Mesenchymal stem cell (in vitro differentiated cells and primary cell): ENCODE measurements around the gene AUP1.

ENCODE experiments used
- DNase-seq: peaks from one replicate; pipeline ENCODE4 v3.0.0-alpha.2; 2013
- H2AFZ ChIP-seq: one replicate; pipeline ENCODE4 v1.6.1; 2013; ENCODE audit warnings: low read depth, mild to moderate bottlenecking, control low read depth, inconsistent platforms, low read length, moderate library complexity
- H2AK5ac ChIP-seq: 2 replicates; pipeline ENCODE4 v1.6.1; 2013; ENCODE audit warnings: low read length, moderate library complexity, mild to moderate bottlenecking, inconsistent platforms; ENCODE audit not compliant: severe bottlenecking
- H2BK120ac ChIP-seq: one replicate; pipeline ENCODE4 v1.6.1; 2013; ENCODE audit warnings: low read depth, mild to moderate bottlenecking, inconsistent platforms, low read length, moderate library complexity
- H2BK12ac ChIP-seq, 2 experiments: one replicate each; pipeline ENCODE4 v1.6.1; 2013; ENCODE audit warnings: inconsistent platforms in 2 of 2, low read length in 2 of 2, mild to moderate bottlenecking in 2 of 2, moderate library complexity in 2 of 2, control low read depth in 1 of 2
- H2BK15ac ChIP-seq: one replicate; pipeline ENCODE4 v1.6.1; 2013; ENCODE audit warnings: mild to moderate bottlenecking, low read depth, inconsistent platforms; ENCODE audit not compliant: poor library complexity, severe bottlenecking
- H2BK5ac ChIP-seq: 2 replicates; pipeline ENCODE4 v1.6.1; 2013; ENCODE audit warnings: low read depth, mild to moderate bottlenecking, low read length, control low read depth, inconsistent platforms; ENCODE audit not compliant: poor library complexity, severe bottlenecking
- H3K14ac ChIP-seq, 2 experiments: one replicate each; pipeline ENCODE4 v1.6.1; 2013; ENCODE audit warnings: inconsistent platforms in 2 of 2, low read length in 2 of 2, control low read depth in 1 of 2, mild to moderate bottlenecking in 1 of 2, moderate library complexity in 1 of 2
- H3K18ac ChIP-seq, 2 experiments: one replicate each; pipeline ENCODE4 v1.6.1; 2013; ENCODE audit warnings: inconsistent platforms in 2 of 2, low read length in 2 of 2, control low read depth in 1 of 2, low read depth in 1 of 2, mild to moderate bottlenecking in 1 of 2
- H3K23ac ChIP-seq, 2 experiments: one replicate each; pipeline ENCODE4 v1.6.1; 2013; ENCODE audit warnings: inconsistent platforms in 2 of 2, low read length in 2 of 2, mild to moderate bottlenecking in 2 of 2, moderate library complexity in 2 of 2, control low read depth in 1 of 2
- H3K27ac ChIP-seq: 2 replicates; pipeline ENCODE4 v1.5.1; 2013; ENCODE audit warnings: mild to moderate bottlenecking, moderate library complexity, low read length, control low read depth, inconsistent platforms; ENCODE audit not compliant: poor library complexity, severe bottlenecking
- H3K27me3 ChIP-seq, 2 experiments: 2 replicates each; pipeline versions ENCODE4 v1.6.1 to v1.7.0; 2013; ENCODE audit warnings: low read length in 2 of 2, mild to moderate bottlenecking in 2 of 2, moderate library complexity in 2 of 2, control low read depth in 1 of 2, inconsistent platforms in 1 of 2; ENCODE audit not compliant: control insufficient read depth in 1 of 2, insufficient read depth in 1 of 2
- H3K36me3 ChIP-seq, 2 experiments: 2 replicates each; pipeline versions ENCODE4 v1.6.1 to v1.7.0; 2013; ENCODE audit warnings: low read length in 2 of 2, control low read depth in 1 of 2, inconsistent platforms in 1 of 2, low read depth in 1 of 2, mild to moderate bottlenecking in 1 of 2; ENCODE audit not compliant: insufficient read depth in 2 of 2, control insufficient read depth in 1 of 2
- H3K4ac ChIP-seq, 2 experiments: one replicate each; pipeline ENCODE4 v1.6.1; 2013; ENCODE audit warnings: inconsistent platforms in 2 of 2, low read length in 2 of 2, mild to moderate bottlenecking in 2 of 2, moderate library complexity in 2 of 2, control low read depth in 1 of 2, low read depth in 1 of 2
- H3K4me1 ChIP-seq: 2 replicates; pipeline ENCODE4 v1.6.1; 2013; ENCODE audit warnings: low read depth, low read length, control low read depth; ENCODE audit not compliant: control insufficient read depth, insufficient read depth
- H3K4me2 ChIP-seq: 2 replicates; pipeline ENCODE4 v1.6.1; 2013; ENCODE audit warnings: low read length, mild to moderate bottlenecking, inconsistent platforms; ENCODE audit not compliant: poor library complexity, severe bottlenecking
- H3K4me3 ChIP-seq, 2 experiments: 2 replicates each; pipeline versions ENCODE4 v1.5.1 to v1.7.0; 2013; ENCODE audit warnings: low read length in 2 of 2, mild to moderate bottlenecking in 2 of 2, control low read depth in 1 of 2, low read depth in 1 of 2; ENCODE audit not compliant: insufficient read depth in 1 of 2
- H3K79me1 ChIP-seq: replicated peaks from 2 replicates; pipeline ENCODE4 v1.6.1; 2013; ENCODE audit warnings: mild to moderate bottlenecking, control low read depth, low read length, inconsistent platforms; ENCODE audit not compliant: poor library complexity, severe bottlenecking
- H3K9ac ChIP-seq: 2 replicates; pipeline ENCODE4 v1.7.0; 2013; ENCODE audit warnings: mild to moderate bottlenecking, low read length, moderate library complexity
- H3K9me3 ChIP-seq: 2 replicates; pipeline ENCODE4 v1.7.0; 2013; ENCODE audit warnings: mild to moderate bottlenecking, low read length; ENCODE audit not compliant: control insufficient read depth
- H4K8ac ChIP-seq: one replicate; pipeline ENCODE4 v1.6.1; 2013; ENCODE audit warnings: inconsistent platforms, mild to moderate bottlenecking, low read length, moderate library complexity
- H4K91ac ChIP-seq: one replicate; pipeline ENCODE4 v1.6.1; 2013; ENCODE audit warnings: mild to moderate bottlenecking, low read length, inconsistent platforms
- WGBS: methylation state at CpG from one replicate; pipeline ENCODE4 v1.1.7; 2013; ENCODE audit warnings: mixed read lengths; 5-methylcytosine and 5-hydroxymethylcytosine counted together

Gene AUP1

DNA sequence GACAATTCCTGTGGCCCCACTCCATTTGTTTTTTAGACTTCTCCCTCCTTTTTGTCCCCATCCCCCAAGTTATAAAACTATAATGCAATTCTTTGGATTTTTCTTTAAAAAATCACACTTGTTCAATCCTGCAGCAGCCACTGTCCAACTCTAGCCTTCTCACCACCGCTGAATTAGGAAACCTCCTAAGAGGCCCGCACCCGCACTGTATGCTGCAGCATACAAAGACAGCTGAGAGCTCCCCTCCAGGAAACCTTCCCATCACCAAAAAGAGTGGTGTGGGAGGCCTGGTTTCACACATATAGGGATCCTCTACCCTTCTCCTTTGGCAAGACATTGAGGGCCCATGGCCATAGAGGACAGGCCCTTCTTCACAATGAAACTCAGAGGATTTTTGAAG, 24.9 kb downstream of the AUP1 start:
- H2AFZ ChIP-seq: no peak overlapping the region
- peak overlapping the region in 1 of 2 experiments; percentile 90 for H3K4me3 ChIP-seq
- no peak overlapping the region for H3K4me2 ChIP-seq
- peaks cover 50% of the 10 kb centered on the region for H3K4me1 ChIP-seq
- H4K91ac ChIP-seq: no peak overlapping the region
- peaks cover 15 to 19% of the 10 kb centered on the region in 2 experiments for H3K36me3 ChIP-seq
- H2BK120ac ChIP-seq: no peak overlapping the region
- H3K27ac ChIP-seq: no peak overlapping the region
- no peak overlapping the region for H2BK5ac ChIP-seq
- H4K8ac ChIP-seq: no peak overlapping the region
- 96% methylated on average over 3 of the region's 3 CpGs for WGBS
- peaks cover 0 to 29% of the 10 kb centered on the region in 2 experiments for H3K27me3 ChIP-seq
- DNase-seq: no peak
- peaks cover 16% of the 10 kb centered on the region for H3K79me1 ChIP-seq
- H3K9ac ChIP-seq: peak overlapping the region; percentile 96
- H2AK5ac ChIP-seq: no peak overlapping the region
- no peak overlapping the region for H3K18ac ChIP-seq
- no peak overlapping the region for H3K14ac ChIP-seq
- peak overlapping the region in 1 of 2 experiments; percentile 17 for H3K4ac ChIP-seq
- no peaks in the 10 kb centered on the region for H3K9me3 ChIP-seq
- no peak overlapping the region for H2BK15ac ChIP-seq
- H2BK12ac ChIP-seq: no peak overlapping the region
- no peak overlapping the region for H3K23ac ChIP-seq

DNA sequence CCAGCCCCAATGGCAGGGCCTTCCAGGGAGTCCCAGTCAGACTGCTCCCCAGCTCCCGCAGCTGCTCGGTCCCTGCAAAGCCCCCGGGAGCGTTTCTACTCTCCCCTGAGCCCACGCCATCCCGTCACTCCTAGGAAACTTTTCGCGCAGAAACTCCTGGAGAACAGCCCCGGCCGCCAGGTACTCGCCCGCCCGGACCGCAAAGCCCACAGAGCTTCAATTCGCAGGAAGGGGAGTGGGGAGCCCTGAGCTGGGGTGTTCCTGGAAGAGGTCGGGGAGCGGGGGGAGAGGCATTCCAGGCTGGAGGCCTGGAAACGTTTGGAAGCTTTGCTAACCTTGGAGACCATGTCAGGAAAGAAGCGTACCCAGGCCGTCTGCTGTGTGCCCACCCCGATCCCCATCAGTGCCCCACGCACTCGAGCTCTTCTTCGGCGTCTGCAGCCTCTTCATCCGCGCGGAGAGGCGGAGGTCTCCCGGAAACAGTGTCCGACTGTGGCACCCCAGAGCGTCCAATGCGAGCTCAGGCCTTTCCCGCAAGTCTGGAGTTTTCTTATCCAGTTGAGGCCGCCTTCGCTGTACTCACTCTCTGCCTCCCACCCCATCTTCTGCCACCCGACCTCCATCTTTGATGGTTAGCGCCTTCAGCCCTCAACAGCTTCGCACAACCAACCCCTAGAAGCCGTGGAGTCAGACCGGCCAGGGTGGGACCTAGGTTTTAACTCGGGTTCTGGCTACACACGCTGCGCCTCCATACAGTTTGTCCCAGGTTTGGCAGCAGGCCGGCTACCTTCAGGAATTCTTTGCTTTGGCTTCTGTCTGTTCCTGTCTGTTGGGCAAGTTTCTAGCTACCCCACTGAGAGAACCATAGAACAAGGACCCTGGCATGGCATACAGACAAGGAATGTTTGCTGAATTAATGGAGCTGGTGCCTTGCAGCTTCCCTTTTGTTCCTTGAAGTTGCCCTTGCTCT, 25.7 kb downstream of the AUP1 start:
- Histone ChIP-seq H2BK120ac (peak overlapping the region; percentile 99), H2AFZ (no peak overlapping the region), H4K8ac (peak overlapping the region; percentile 87), H2AK5ac (no peak overlapping the region), H3K4me3 (peak overlapping the region; percentile 64 to 90), H3K79me1 (peaks cover 16% of the 10 kb centered on the region), H3K4me1 (peaks cover 58% of the 10 kb centered on the region), H2BK12ac (peak overlapping the region; percentile 87 to 91), H3K36me3 (peaks cover 15 to 19% of the 10 kb centered on the region in 2 experiments), H3K18ac (peak overlapping the region; percentile 89 to 96), H3K4me2 (peak overlapping the region; percentile 98), H4K91ac (peak overlapping the region; percentile 88), H3K23ac (peak overlapping the region in 1 of 2 experiments; percentile 41), H3K14ac (peak overlapping the region in 1 of 2 experiments; percentile 84), H2BK15ac (peak overlapping the region; percentile 97), H3K27ac (no peak overlapping the region), H3K9me3 (no peaks in the 10 kb centered on the region), H3K9ac (peak overlapping the region; percentile 96), H2BK5ac (no peak overlapping the region), H3K27me3 (peaks cover 0 to 33% of the 10 kb centered on the region in 2 experiments), H3K4ac (peak overlapping the region; percentile 90 to 97)
- DNase-seq: no peak
- WGBS: 42% methylated on average over 45 of the region's 45 CpGs

- Histone ChIP-seq H4K8ac (peak overlapping the region; percentile 61), H3K4ac (peak overlapping the region; percentile 90 to 97), H3K4me2 (peak overlapping the region; percentile 98), H3K27me3 (peaks cover 0 to 42% of the 10 kb centered on the region in 2 experiments), H2BK5ac (peak overlapping the region; percentile 10), H3K9me3 (no peaks in the 10 kb centered on the region), H2BK12ac (peak overlapping the region in 1 of 2 experiments; percentile 46), H3K14ac (peak overlapping the region in 1 of 2 experiments; percentile 82), H4K91ac (peak overlapping the region; percentile 96), H3K18ac (peak overlapping the region; percentile 89 to 96), H2BK120ac (peak overlapping the region; percentile 99), H3K4me3 (peak overlapping the region; percentile 64 to 90), H3K4me1 (peaks cover 63% of the 10 kb centered on the region), H2AFZ (peak overlapping the region; percentile 67), H3K27ac (no peak overlapping the region), H2BK15ac (peak overlapping the region; percentile 97), H3K36me3 (peaks cover 15 to 19% of the 10 kb centered on the region in 2 experiments), H3K9ac (peak overlapping the region; percentile 96), H3K79me1 (peaks cover 16% of the 10 kb centered on the region), H3K23ac (no peak overlapping the region), H2AK5ac (no peak overlapping the region)
- peak; percentile 88 for DNase-seq
- under 1% methylated on average over 56 of the region's 67 CpGs for WGBS
These were observed 26.6 kb downstream of the AUP1 start for GRCh38 chr2:74502720-74503505.
